ENCODE results near the gene GRK3. TPM values are rescaled to one million over a fixed set of nuclear protein-coding genes. Genes with fewer than 3 reads are reported as not detected.

Gene GRK3
- total RNA-seq, 3 donors from 2014 or later (not counting 1 experiment from before 2014, with no cell fraction given): 2.2 to 7.2 (median 3.8) TPM

DNA sequence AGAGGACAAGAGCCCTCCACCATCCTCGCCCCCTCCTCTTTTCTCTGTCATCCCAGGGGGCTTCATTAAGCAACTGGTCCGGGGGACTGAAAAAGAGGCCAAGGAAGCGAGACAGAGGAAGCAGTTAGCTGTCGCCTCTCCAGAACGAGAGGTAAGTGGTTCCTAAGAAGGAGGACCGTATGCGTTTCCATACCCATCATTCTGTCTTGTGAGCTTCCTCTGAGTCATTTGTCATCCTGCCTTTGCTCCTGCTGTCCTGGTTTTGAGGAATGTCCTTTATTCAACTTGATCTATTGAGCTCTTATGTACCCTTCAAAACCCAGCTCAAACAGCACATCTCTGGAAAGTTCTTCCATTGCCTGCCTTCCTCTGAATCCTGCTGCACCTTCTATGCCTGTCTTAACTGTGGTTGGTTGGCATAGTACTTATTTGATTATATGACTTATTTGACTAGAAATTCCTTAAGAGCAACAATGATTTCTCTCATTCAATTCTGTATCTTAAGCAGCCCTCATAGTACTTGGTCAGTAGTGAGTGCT lies 198.8 kb downstream of the GRK3 start:
- Histone ChIP-seq H3K4me1 (ENCODE audit: control insufficient read depth, insufficient read depth, low read length) (no peaks in the 10 kb centered on the region), H3K4me3 (ENCODE audit: low read length) (no peak overlapping the region), H3K27ac (ENCODE audit: low read length) (no peak overlapping the region), H3K9me3 (ENCODE audit: control insufficient read depth, insufficient read depth, low read length) (peaks cover 14% of the 10 kb centered on the region), H3K36me3 (ENCODE audit: control insufficient read depth, insufficient read depth, low read length) (no peaks in the 10 kb centered on the region), H3K27me3 (ENCODE audit: control insufficient read depth, insufficient read depth, low read length) (no peaks in the 10 kb centered on the region)
- H3K4me3 Mint-ChIP-seq: no peak overlapping the region
- ATAC-seq (no peak), DNase-seq (no peak)
- 86% methylated on average over 7 of the region's 7 CpGs for WGBS (ENCODE audit: insufficient coverage)
- peaks cover 0 to 5% of the 10 kb centered on the region in 2 donors for H3K27me3 Mint-ChIP-seq (ENCODE audit: low read depth in 2 of 2)
- no peaks in the 10 kb centered on the region for H3K4me1 Mint-ChIP-seq
- no peak for TF ChIP-seq CTCF (IDR thresholded peaks at IDR 0.05)
- H3K36me3 Mint-ChIP-seq: no peaks in the 10 kb centered on the region
- peaks cover 3 to 6% of the 10 kb centered on the region in 2 donors for H3K9me3 Mint-ChIP-seq
- intact Hi-C loops (cut with micrococcal nuclease): no loop called here
- no peak overlapping the region for H3K27ac Mint-ChIP-seq

DNA sequence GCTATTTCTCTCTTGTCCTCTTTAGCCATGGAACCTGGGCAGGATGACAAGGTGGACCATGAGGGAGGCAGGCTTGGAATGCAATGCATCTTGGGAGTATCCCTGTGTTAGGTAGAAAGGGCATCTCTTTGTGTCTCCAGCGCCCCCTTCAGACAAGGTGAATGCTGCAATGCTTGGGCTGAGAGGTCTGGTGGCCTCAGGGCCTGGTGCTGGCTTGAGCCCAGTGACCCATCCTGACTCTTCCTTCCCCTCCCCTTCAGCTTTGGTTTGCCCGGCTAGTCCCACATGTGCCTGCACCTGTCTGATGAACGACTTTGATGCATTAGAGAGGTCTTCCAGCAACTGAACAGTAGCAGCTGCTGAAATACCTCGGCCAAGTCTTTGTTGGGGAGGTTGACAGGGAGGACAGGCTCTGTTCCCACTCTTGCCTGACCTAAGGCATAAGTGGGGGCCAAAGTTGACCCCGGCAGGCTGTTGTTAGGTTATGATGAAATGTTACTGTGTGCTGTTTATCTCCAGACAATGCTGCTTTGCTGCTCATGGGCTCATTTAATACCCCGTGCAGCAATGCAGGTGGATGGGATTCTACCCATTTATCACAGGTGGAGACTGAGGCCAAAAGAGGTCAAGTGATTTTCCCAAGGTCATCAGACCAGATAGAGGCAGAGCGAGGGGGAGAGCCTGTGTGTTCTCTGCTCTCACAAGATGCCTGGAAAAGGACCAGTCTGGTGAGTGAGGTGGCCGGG lies 200.0 kb downstream of the GRK3 start:
- H3K4me1 Mint-ChIP-seq: no peaks in the 10 kb centered on the region
- no peak for DNase-seq

DNA sequence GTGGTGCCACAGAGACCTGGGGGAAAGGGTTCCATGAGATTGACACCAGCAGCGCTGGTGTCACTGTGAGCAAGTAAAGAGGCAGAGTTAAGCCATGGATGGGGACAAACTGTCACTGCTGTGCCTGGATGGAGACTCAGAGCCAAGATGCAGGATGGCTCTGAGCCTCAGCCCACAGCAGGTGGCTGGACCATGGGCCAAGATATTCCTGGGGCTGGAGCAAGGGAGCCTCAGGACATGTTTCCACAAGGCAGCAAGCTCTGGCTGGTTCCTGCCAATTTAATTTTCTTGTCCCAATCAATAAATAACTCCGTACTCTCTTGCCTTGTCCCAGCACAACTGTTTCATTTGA lies 200.5 kb downstream of the GRK3 start:
- WGBS (ENCODE audit: insufficient coverage): 85% methylated on average over 2 of the region's 2 CpGs
- intact Hi-C loops (cut with micrococcal nuclease): no loop called here
- Histone ChIP-seq H3K4me1 (ENCODE audit: control insufficient read depth, insufficient read depth, low read length) (no peaks in the 10 kb centered on the region), H3K27me3 (ENCODE audit: control insufficient read depth, insufficient read depth, low read length) (no peaks in the 10 kb centered on the region), H3K27ac (ENCODE audit: low read length) (no peak overlapping the region), H3K9me3 (ENCODE audit: control insufficient read depth, insufficient read depth, low read length) (peaks cover 14% of the 10 kb centered on the region), H3K36me3 (ENCODE audit: control insufficient read depth, insufficient read depth, low read length) (no peaks in the 10 kb centered on the region), H3K4me3 (ENCODE audit: low read length) (no peak overlapping the region)
- H3K4me3 Mint-ChIP-seq: no peak overlapping the region
- H3K9me3 Mint-ChIP-seq: peaks cover 3 to 6% of the 10 kb centered on the region in 2 donors
- no peak for ATAC-seq
- DNase-seq: no peak
- TF ChIP-seq CTCF (IDR thresholded peaks at IDR 0.05): no peak
- no peaks in the 10 kb centered on the region for H3K4me1 Mint-ChIP-seq
- no peaks in the 10 kb centered on the region for H3K36me3 Mint-ChIP-seq
- peaks cover 0 to 10% of the 10 kb centered on the region in 2 donors for H3K27me3 Mint-ChIP-seq (ENCODE audit: low read depth in 2 of 2)
- H3K27ac Mint-ChIP-seq: no peak overlapping the region

More for the DNA sequence above, 200.0 kb downstream of the GRK3 start:
- Histone ChIP-seq H3K9me3 (ENCODE audit: control insufficient read depth, insufficient read depth, low read length) (peaks cover 14% of the 10 kb centered on the region), H3K27me3 (ENCODE audit: control insufficient read depth, insufficient read depth, low read length) (no peaks in the 10 kb centered on the region), H3K36me3 (ENCODE audit: control insufficient read depth, insufficient read depth, low read length) (no peaks in the 10 kb centered on the region), H3K4me3 (ENCODE audit: low read length) (no peak overlapping the region), H3K27ac (ENCODE audit: low read length) (no peak overlapping the region), H3K4me1 (ENCODE audit: control insufficient read depth, insufficient read depth, low read length) (no peaks in the 10 kb centered on the region)
- H3K4me3 Mint-ChIP-seq: no peak overlapping the region
- H3K27me3 Mint-ChIP-seq (ENCODE audit: low read depth in 2 of 2): peaks cover 0 to 10% of the 10 kb centered on the region in 2 donors
- no peak overlapping the region for H3K27ac Mint-ChIP-seq
- intact Hi-C loops (cut with micrococcal nuclease): no loop called here
- peaks cover 3 to 6% of the 10 kb centered on the region in 2 donors for H3K9me3 Mint-ChIP-seq
- no peak for ATAC-seq
- TF ChIP-seq CTCF (IDR thresholded peaks at IDR 0.05): no peak
- 73% methylated on average over 8 of the region's 8 CpGs for WGBS (ENCODE audit: insufficient coverage)
- H3K36me3 Mint-ChIP-seq: no peaks in the 10 kb centered on the region
